Smooth muscle cell (in vitro differentiated cells): ENCODE data around the gene GRM7. TPM values are rescaled to one million over a fixed set of nuclear protein-coding genes. Genes with fewer than 3 reads are reported as not detected.

Experiments used
- DNase-seq: peaks from one replicate; lab custom pipeline; 2025; ENCODE audit not compliant: unreplicated experiment; lab: John Stamatoyannopoulos, UW
- H2AFZ ChIP-seq: fragments of 200-600 bp; sonication (generic); 2 replicates; pipeline ENCODE4 v1.6.0; 2016; ENCODE audit warnings: antibody characterized with exemption, low read depth, mild to moderate bottlenecking
- H3F3A ChIP-seq: fragments of 200-600 bp; sonication (generic); 2 replicates; pipeline ENCODE4 v1.6.0; 2017; ENCODE audit warnings: antibody characterized with exemption, low read depth
- H3K27ac ChIP-seq: fragments of 200-600 bp; sonication (generic); 2 replicates; pipeline ENCODE4 v1.5.1; 2016; ENCODE audit warnings: low read depth, mild to moderate bottlenecking
- H3K27me3 ChIP-seq: fragments of 200-600 bp; sonication (generic); 2 replicates; pipeline ENCODE4 v1.6.1; 2016; ENCODE audit warnings: low read depth, mild to moderate bottlenecking
- H3K36me3 ChIP-seq: fragments of 200-600 bp; sonication (generic); 2 replicates; pipeline ENCODE4 v1.5.1; 2016; ENCODE audit warnings: low read depth
- H3K4me1 ChIP-seq: fragments of 200-600 bp; sonication (generic); 2 replicates; pipeline ENCODE4 v1.5.1; 2016; ENCODE audit warnings: low read depth
- H3K4me2 ChIP-seq: fragments of 200-600 bp; sonication (generic); 2 replicates; pipeline ENCODE4 v1.6.0; 2016; ENCODE audit warnings: mild to moderate bottlenecking
- H3K4me3 ChIP-seq: fragments of 200-600 bp; sonication (generic); 2 replicates; pipeline ENCODE4 v1.5.1; 2016; ENCODE audit warnings: mild to moderate bottlenecking
- H3K79me2 ChIP-seq: fragments of 200-600 bp; sonication (generic); 2 replicates; pipeline ENCODE4 v1.6.0; 2016; ENCODE audit warnings: low read depth, mild to moderate bottlenecking
- H3K9ac ChIP-seq: fragments of 200-600 bp; sonication (generic); 2 replicates; pipeline ENCODE4 v1.6.0; 2016; ENCODE audit warnings: low read depth
- H3K9me3 ChIP-seq: fragments of 200-600 bp; sonication (generic); replicated peaks from 2 replicates; pipeline ENCODE4 v1.5.1; 2016; ENCODE audit warnings: low read depth
- H4K20me1 ChIP-seq: fragments of 200-600 bp; sonication (generic); 2 replicates; pipeline ENCODE4 v1.6.0; 2016; ENCODE audit warnings: low read depth
- WGBS: methylation state at CpG from one replicate; pipeline ENCODE4 v1.1.7; 2016; ENCODE audit warnings: low lambda C conversion rate; 5-methylcytosine and 5-hydroxymethylcytosine counted together
- polyA plus RNA-seq: library from polyadenylated mRNA; unstranded; fragments of >200 nt; fragmentation: Nextera tagmentation; extraction: Ambion mirVana; gene quantifications from 2 replicates; pipeline ENCODE4 v1.2.1, GENCODE V29; 2016
- total RNA-seq: library from RNA; depleted of rRNA; stranded (reverse); fragments of >200 nt; gene quantifications from 2 replicates; pipeline ENCODE4 v1.2.3, GENCODE V29; 2014
- TF ChIP-seq, protein P1 (sequence below): fragments of 200-600 bp; sonication (generic); IDR thresholded peaks from 2 replicates; pipeline ENCODE4 v1.5.1; 2017; ENCODE audit warnings: borderline replicate concordance, mild to moderate bottlenecking, antibody characterized with exemption; ENCODE audit not compliant: insufficient read depth, poor library complexity, severe bottlenecking

Gene GRM7
- total and polyA plus RNA-seq, 2 experiments from 2014 or later = not detected

DNA sequence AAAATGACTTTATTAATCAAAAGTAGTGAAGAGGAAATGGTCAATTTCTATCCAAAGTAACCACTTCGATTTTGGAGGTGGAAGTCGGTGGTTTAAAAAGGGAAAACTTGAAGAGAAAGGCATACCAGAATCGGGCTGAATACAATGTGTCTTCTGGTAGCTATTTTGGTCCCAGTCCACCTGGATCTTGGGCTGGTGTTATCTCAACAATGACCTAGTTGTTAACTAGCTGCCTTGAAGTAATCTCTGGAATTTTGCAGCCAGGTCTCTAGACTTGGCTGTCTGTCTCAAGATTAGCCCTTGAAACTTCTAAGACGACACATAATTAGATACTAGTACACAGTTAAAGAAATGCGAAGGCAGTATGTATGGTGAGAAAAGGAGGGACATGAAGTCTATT, 409.8 kb downstream of the GRM7 start:
- TF ChIP-seq, protein P1, sequence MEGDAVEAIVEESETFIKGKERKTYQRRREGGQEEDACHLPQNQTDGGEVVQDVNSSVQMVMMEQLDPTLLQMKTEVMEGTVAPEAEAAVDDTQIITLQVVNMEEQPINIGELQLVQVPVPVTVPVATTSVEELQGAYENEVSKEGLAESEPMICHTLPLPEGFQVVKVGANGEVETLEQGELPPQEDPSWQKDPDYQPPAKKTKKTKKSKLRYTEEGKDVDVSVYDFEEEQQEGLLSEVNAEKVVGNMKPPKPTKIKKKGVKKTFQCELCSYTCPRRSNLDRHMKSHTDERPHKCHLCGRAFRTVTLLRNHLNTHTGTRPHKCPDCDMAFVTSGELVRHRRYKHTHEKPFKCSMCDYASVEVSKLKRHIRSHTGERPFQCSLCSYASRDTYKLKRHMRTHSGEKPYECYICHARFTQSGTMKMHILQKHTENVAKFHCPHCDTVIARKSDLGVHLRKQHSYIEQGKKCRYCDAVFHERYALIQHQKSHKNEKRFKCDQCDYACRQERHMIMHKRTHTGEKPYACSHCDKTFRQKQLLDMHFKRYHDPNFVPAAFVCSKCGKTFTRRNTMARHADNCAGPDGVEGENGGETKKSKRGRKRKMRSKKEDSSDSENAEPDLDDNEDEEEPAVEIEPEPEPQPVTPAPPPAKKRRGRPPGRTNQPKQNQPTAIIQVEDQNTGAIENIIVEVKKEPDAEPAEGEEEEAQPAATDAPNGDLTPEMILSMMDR = no peak
- Histone ChIP-seq H3K4me2 (no peak overlapping the region), H3K4me3 (no peak overlapping the region), H3K27me3 (no peaks in the 10 kb centered on the region), H3K9me3 (no peaks in the 10 kb centered on the region), H3F3A (no peaks in the 10 kb centered on the region), H3K36me3 (no peaks in the 10 kb centered on the region), H2AFZ (no peak overlapping the region), H4K20me1 (no peaks in the 10 kb centered on the region), H3K79me2 (no peaks in the 10 kb centered on the region), H3K27ac (no peak overlapping the region), H3K4me1 (peaks cover 1% of the 10 kb centered on the region), H3K9ac (no peak overlapping the region)
- DNase-seq = no peak
- WGBS = 78% methylated on average over 5 of the region's 5 CpGs

- Histone ChIP-seq H2AFZ (no peak overlapping the region), H3K9me3 (no peaks in the 10 kb centered on the region), H3K4me1 (no peaks in the 10 kb centered on the region), H3K36me3 (no peaks in the 10 kb centered on the region), H4K20me1 (no peaks in the 10 kb centered on the region), H3F3A (no peaks in the 10 kb centered on the region), H3K27me3 (no peaks in the 10 kb centered on the region), H3K9ac (no peak overlapping the region), H3K4me3 (no peak overlapping the region), H3K4me2 (no peak overlapping the region), H3K79me2 (no peaks in the 10 kb centered on the region), H3K27ac (no peak overlapping the region)
- WGBS = 40% methylated on average over 3 of the region's 3 CpGs
- no peak for DNase-seq
- TF ChIP-seq, protein P1 = no peak
Measured at GRCh38 chr3:7271631-7272030, 410.7 kb downstream of the GRM7 start.

DNA sequence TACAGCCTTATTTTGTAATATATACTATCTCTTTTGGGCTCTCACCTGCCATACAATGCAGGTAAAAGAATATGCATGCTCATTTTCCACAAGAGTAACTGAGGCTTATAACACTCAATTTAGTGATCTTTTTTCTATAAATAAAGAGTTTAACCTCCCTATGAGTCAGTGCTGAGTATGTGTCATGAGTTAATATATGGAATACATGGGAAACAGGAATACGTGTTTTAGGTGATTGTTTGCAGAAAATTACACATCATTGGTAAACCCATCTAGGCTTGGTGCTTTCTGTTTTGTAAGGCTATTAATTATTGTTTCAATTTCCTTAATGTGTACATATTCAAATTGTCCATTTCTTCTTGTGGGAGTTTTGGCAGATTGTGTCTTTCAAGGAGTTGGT, 411.3 kb downstream of the GRM7 start:
- Histone ChIP-seq H3K36me3 (no peaks in the 10 kb centered on the region), H3K4me1 (no peaks in the 10 kb centered on the region), H3F3A (no peaks in the 10 kb centered on the region), H4K20me1 (no peaks in the 10 kb centered on the region), H3K9ac (no peak overlapping the region), H3K27ac (no peak overlapping the region), H3K79me2 (no peaks in the 10 kb centered on the region), H3K4me2 (no peak overlapping the region), H3K27me3 (no peaks in the 10 kb centered on the region), H3K4me3 (no peak overlapping the region), H2AFZ (no peak overlapping the region), H3K9me3 (no peaks in the 10 kb centered on the region)
- 40% methylated on average over 1 of the region's 1 CpG for WGBS
- TF ChIP-seq, protein P1 = no peak
- DNase-seq = no peak

DNA sequence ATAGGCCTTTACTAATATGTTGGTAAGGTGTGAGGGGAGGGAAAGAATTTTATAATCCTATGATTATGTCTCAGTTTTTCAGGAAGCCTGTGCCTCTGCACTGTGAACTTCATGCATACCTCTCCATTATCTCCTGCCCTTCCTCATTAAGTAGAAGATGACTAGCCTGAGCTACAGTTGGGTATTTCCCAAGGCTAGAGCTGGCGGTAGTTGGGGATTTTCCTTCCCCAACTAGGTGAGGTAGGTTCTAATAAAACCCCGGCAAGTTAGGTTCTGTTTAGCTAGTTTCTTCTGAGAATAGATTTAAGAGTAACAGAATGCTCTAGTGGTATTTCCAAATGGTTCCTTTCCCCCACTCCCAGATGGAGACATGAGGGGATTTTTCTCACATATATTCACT, 414.5 kb downstream of the GRM7 start:
- Histone ChIP-seq H3K27ac (no peak overlapping the region), H3K79me2 (no peaks in the 10 kb centered on the region), H3K9me3 (no peaks in the 10 kb centered on the region), H3F3A (no peaks in the 10 kb centered on the region), H3K36me3 (no peaks in the 10 kb centered on the region), H3K27me3 (no peaks in the 10 kb centered on the region), H4K20me1 (no peaks in the 10 kb centered on the region), H3K9ac (no peak overlapping the region), H3K4me1 (no peaks in the 10 kb centered on the region), H3K4me2 (no peak overlapping the region), H2AFZ (no peak overlapping the region), H3K4me3 (no peak overlapping the region)
- WGBS = 92% methylated on average over 2 of the region's 2 CpGs
- TF ChIP-seq, protein P1 = no peak
- DNase-seq = no peak
